ENCODE results near the gene PKP4. TPM values are rescaled to one million over a fixed set of nuclear protein-coding genes. Genes with fewer than 3 reads are reported as not detected.
A peak's percentile ranks its signal among the peaks of the same experiment; 100 is the strongest.
"Not testable (repeated sequence)": the region's sequence is repeated elsewhere in the genome, so short reads cannot be mapped to it uniquely, and the experiment has no call there.

Gene PKP4
- total RNA-seq, 1 donor from 2014 or later, result 41.0 TPM

DNA sequence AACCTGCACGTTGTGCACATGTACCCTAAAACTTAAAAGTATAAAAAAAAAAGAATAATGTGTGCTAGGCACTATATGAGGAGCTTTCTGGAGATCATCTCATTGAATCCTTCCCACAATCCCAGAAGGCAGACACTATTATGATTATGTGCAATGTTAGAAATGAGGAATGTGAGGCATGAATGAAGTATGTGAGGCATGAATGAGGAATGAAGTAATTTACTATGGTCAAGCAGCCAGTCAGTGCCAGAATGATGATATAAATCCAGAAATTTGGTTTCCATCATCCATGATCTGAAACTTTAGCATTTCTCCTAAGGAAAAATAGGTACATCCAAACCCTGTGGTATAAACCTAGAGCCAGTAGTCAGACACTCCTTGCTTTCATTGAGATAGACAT is 42.2 kb upstream of the PKP4 start:
- DNase-seq (ENCODE audit: low read depth), result no peak
- no peak overlapping the region for H3K4me3 ChIP-seq (ENCODE audit: low read depth, low read length)
- no peak for TF ChIP-seq CTCF (conservative IDR thresholded peaks at IDR 0.05; ENCODE audit: low read depth, low read length)

DNA sequence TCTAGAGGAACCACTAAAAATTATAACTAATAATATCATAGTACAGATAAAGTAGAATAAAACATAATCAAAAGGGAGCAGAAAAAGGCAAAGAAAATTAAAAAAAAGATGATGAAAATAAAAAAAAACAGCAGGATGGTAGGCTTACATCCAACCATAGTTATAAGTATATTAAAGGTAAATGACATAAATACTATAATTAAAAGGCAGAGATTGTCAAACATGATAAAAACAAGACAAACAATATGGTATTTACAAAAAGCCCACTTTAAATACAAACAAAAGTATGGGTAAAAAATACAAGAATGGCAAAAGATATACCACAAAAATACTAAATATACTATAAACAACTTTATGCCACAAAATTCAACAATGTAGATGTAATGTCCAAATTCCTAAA is 24.6 kb upstream of the PKP4 start:
- no peak overlapping the region for H3K4me3 ChIP-seq (ENCODE audit: low read depth, low read length)
- no peak for DNase-seq (ENCODE audit: low read depth)
- no peak for TF ChIP-seq CTCF (conservative IDR thresholded peaks at IDR 0.05; ENCODE audit: low read depth, low read length)

GRCh38 chr2:158433716-158434115 is 23.0 kb upstream of the PKP4 start:
- H3K4me3 ChIP-seq (ENCODE audit: low read depth, low read length), result not testable (repeated sequence)

GRCh38 chr2:158439062-158439461 is 17.7 kb upstream of the PKP4 start:
- DNase-seq (ENCODE audit: low read depth); H3K4me3 ChIP-seq (ENCODE audit: low read depth, low read length): not testable (repeated sequence)

More at GRCh38 chr2:158433716-158434115, 23.0 kb upstream of the PKP4 start:
- DNase-seq (ENCODE audit: low read depth), result not testable (repeated sequence)

- H3K4me3 ChIP-seq (ENCODE audit: low read depth, low read length), result no peak overlapping the region
- TF ChIP-seq CTCF (conservative IDR thresholded peaks at IDR 0.05; ENCODE audit: low read depth, low read length), result no peak
- DNase-seq (ENCODE audit: low read depth), result no peak
Measured at GRCh38 chr2:158443606-158444005, 13.1 kb upstream of the PKP4 start.

- no peak for TF ChIP-seq CTCF (conservative IDR thresholded peaks at IDR 0.05; ENCODE audit: low read depth, low read length)
- DNase-seq (ENCODE audit: low read depth), result no peak
Measured at GRCh38 chr2:158457092-158457825, 507 bp downstream of the PKP4 start.

DNA sequence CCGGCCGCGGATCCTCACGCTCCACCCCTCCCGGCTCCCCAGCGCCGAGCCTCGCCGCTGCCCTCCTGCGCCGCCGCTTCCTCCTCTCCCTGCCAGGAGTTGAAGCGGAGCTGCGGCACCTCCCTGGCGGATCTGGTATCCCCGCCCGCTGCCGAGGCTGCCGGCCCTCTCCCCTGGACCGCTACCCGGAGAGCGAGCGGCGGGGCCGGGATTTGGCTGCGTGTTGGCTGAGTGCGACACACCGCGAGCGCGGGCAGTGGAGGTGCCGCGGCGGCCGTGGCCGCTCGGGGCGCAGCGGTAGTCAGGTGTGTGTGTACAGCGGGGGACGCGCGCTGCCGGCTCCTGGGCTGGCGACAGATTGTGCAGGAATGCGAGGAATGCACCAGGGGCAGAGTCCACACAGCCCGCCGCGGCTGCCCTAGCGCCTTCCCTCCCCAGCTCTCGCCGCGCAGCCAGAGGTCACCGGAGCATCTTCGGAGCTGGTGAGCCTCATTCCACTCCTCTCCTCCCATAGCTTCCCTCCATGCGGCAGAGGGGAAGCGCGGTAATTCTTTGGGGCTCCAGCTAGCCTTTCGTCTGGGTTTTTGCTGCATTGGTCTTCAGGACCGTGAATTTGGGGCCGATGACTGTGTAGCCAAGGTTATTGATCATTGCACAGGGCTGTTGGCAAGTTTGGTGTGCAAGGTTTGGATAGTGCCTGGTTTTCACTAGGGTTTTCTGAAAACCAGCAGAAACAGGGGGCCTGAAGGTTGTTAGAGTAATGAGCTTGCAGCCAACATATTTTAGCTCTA is 1.3 kb downstream of the PKP4 start:
- peak; percentile 40 for TF ChIP-seq CTCF (conservative IDR thresholded peaks at IDR 0.05; ENCODE audit: low read depth, low read length)
- DNase-seq (ENCODE audit: low read depth), result no peak
- peak overlapping the region; percentile 90 for H3K4me3 ChIP-seq (ENCODE audit: low read depth, low read length)

More at GRCh38 chr2:158457092-158457825, 507 bp downstream of the PKP4 start:
- peak overlapping the region; percentile 90 for H3K4me3 ChIP-seq (ENCODE audit: low read depth, low read length)

DNA sequence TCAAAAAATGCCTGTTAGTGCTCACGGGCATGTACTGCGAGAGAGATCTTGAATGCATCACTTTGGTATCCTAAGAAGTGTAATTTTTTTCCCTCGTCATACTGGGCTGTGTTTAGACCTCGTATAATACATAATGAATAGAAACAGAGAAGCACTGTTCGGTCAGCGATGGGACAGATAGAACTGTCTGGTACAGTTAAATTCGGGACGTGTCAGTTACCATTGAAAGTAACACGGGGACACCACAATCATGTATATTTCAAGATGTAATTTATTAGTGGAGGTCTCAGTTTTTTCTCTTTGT is 1.8 kb downstream of the PKP4 start:
- TF ChIP-seq CTCF (conservative IDR thresholded peaks at IDR 0.05; ENCODE audit: low read depth, low read length), result no peak
- peak overlapping the region; percentile 90 for H3K4me3 ChIP-seq (ENCODE audit: low read depth, low read length)
- DNase-seq (ENCODE audit: low read depth), result no peak
